Measurements from ENCODE around the gene UBASH3B. TPM values are rescaled to one million over a fixed set of nuclear protein-coding genes. Genes with fewer than 3 reads are reported as not detected.
"Not testable (repeated sequence)": the region's sequence is repeated elsewhere in the genome, so short reads cannot be mapped to it uniquely, and the experiment has no call there.

UBASH3B gene
- total RNA-seq, 1 experiment from 2014 or later: 8.0 TPM

GRCh38 chr11:122862091-122862490 is 206.6 kb downstream of the UBASH3B start:
- Histone ChIP-seq H3K4ac (ENCODE audit: low read depth, low read length) (no peak overlapping the region), H3K79me1 (ENCODE audit: insufficient read depth, low read depth, low read length, poor library complexity, severe bottlenecking) (no peaks in the 10 kb centered on the region), H3K79me2 (ENCODE audit: insufficient read depth, low read length) (no peaks in the 10 kb centered on the region), H4K8ac (replicated peaks; ENCODE audit: insufficient read length, low read depth, low read length) (no peak overlapping the region), H3K14ac (ENCODE audit: insufficient read depth, low read length) (no peak overlapping the region), H3K9me3 (ENCODE audit: control insufficient read depth, low read depth, low read length) (no peaks in the 10 kb centered on the region), H3K4me1 (ENCODE audit: insufficient read depth, low read length) (no peaks in the 10 kb centered on the region), H2BK12ac (ENCODE audit: insufficient read length, low read depth, low read length) (no peak overlapping the region), H2BK20ac (ENCODE audit: low read depth, low read length, poor library complexity, severe bottlenecking) (no peak overlapping the region), H4K5ac (ENCODE audit: insufficient read length, low read depth, low read length) (no peak overlapping the region), H3K4me2 (ENCODE audit: insufficient read depth, insufficient read length, low read length) (no peak overlapping the region), H4K91ac (ENCODE audit: insufficient read length, low read depth, low read length) (no peak overlapping the region), H4K20me1 (ENCODE audit: control insufficient read depth, insufficient read depth, insufficient read length) (no peaks in the 10 kb centered on the region), H3K27me3 (ENCODE audit: insufficient read depth, low read length) (no peaks in the 10 kb centered on the region), H3K23ac (ENCODE audit: insufficient read length, low read depth, low read length) (no peak overlapping the region), H3T11ph (ENCODE audit: low read length) (no peak overlapping the region), H3K9ac (ENCODE audit: extremely low read depth, insufficient read length, low read length) (no peak overlapping the region), H2BK5ac (ENCODE audit: insufficient read length, low read length) (no peak overlapping the region), H2AFZ (ENCODE audit: low read length) (no peak overlapping the region), H2BK120ac (ENCODE audit: low read depth, low read length, poor library complexity, severe bottlenecking) (no peak overlapping the region), H2AK5ac (ENCODE audit: insufficient read length, low read length) (no peak overlapping the region), H3K18ac (ENCODE audit: insufficient read length, low read depth, low read length) (no peak overlapping the region), H2BK15ac (ENCODE audit: low read depth, low read length) (no peak overlapping the region), H3K27ac (ENCODE audit: insufficient read length, low read depth, low read length) (no peak overlapping the region), H3K56ac (ENCODE audit: insufficient read length, low read depth, low read length) (no peak overlapping the region), H3K23me2 (ENCODE audit: insufficient read length, low read depth, low read length, poor library complexity, severe bottlenecking) (no peaks in the 10 kb centered on the region)
- Mint-ChIP-seq H3K36me3 (ENCODE audit: insufficient read depth in 1 of 3, low read depth in 3 of 3) (no peaks in the 10 kb centered on the region), H3K27me3 (ENCODE audit: low read depth) (peaks cover 7% of the 10 kb centered on the region), H3K9me3 (no peaks in the 10 kb centered on the region), H3K4me1 (no peaks in the 10 kb centered on the region), H3K27ac (no peak overlapping the region), H3K4me3 (no peak overlapping the region)
- no CpG with 5 or more reads among the region's 1 CpG for WGBS (ENCODE audit: extremely low coverage, insufficient read length, low lambda C conversion rate)
- no peak for DNase-seq
- TF ChIP-seq CTCF (conservative IDR thresholded peaks at IDR 0.05): no peak

- H2BK15ac ChIP-seq (ENCODE audit: low read depth, low read length); H3K79me1 ChIP-seq (ENCODE audit: insufficient read depth, low read depth, low read length, poor library complexity, severe bottlenecking); H3K4me1 ChIP-seq (ENCODE audit: insufficient read depth, low read length); H3K9ac ChIP-seq (ENCODE audit: extremely low read depth, insufficient read length, low read length); H3K79me2 ChIP-seq (ENCODE audit: insufficient read depth, low read length); H3K27me3 ChIP-seq (ENCODE audit: insufficient read depth, low read length); H3K4me1 Mint-ChIP-seq; H2BK12ac ChIP-seq (ENCODE audit: insufficient read length, low read depth, low read length); H3K23ac ChIP-seq (ENCODE audit: insufficient read length, low read depth, low read length); H3K9me3 Mint-ChIP-seq; H3K23me2 ChIP-seq (ENCODE audit: insufficient read length, low read depth, low read length, poor library complexity, severe bottlenecking); H4K20me1 ChIP-seq (ENCODE audit: control insufficient read depth, insufficient read depth, insufficient read length); H4K8ac ChIP-seq (replicated peaks; ENCODE audit: insufficient read length, low read depth, low read length); H3K4me3 Mint-ChIP-seq; H3K4ac ChIP-seq (ENCODE audit: low read depth, low read length); H3K4me2 ChIP-seq (ENCODE audit: insufficient read depth, insufficient read length, low read length); H2BK5ac ChIP-seq (ENCODE audit: insufficient read length, low read length); H2BK20ac ChIP-seq (ENCODE audit: low read depth, low read length, poor library complexity, severe bottlenecking); H3K27me3 Mint-ChIP-seq (ENCODE audit: low read depth); H3K56ac ChIP-seq (ENCODE audit: insufficient read length, low read depth, low read length); H2BK120ac ChIP-seq (ENCODE audit: low read depth, low read length, poor library complexity, severe bottlenecking); H3T11ph ChIP-seq (ENCODE audit: low read length); H3K14ac ChIP-seq (ENCODE audit: insufficient read depth, low read length); H3K9me3 ChIP-seq (ENCODE audit: control insufficient read depth, low read depth, low read length); H3K27ac ChIP-seq (ENCODE audit: insufficient read length, low read depth, low read length); H4K91ac ChIP-seq (ENCODE audit: insufficient read length, low read depth, low read length); H3K36me3 Mint-ChIP-seq (ENCODE audit: insufficient read depth in 1 of 3, low read depth in 3 of 3); H3K27ac Mint-ChIP-seq; DNase-seq; H2AFZ ChIP-seq (ENCODE audit: low read length); H4K5ac ChIP-seq (ENCODE audit: insufficient read length, low read depth, low read length); H2AK5ac ChIP-seq (ENCODE audit: insufficient read length, low read length); H3K18ac ChIP-seq (ENCODE audit: insufficient read length, low read depth, low read length): not testable (repeated sequence)
- no CpG with 5 or more reads among the region's 1 CpG for WGBS (ENCODE audit: extremely low coverage, insufficient read length, low lambda C conversion rate)
Measured at GRCh38 chr11:122863154-122863553, 207.6 kb downstream of the UBASH3B start.
